ENCODE results near the gene KRTAP10-9.

- TF ChIP-seq GATA2 (IDR thresholded peaks at IDR 0.05; ENCODE audit: low read depth, low read length) (no peak), GATA3 (IDR thresholded peaks at IDR 0.05; ENCODE audit: low read depth, low read length) (no peak)
Observed at GRCh38 chr21:44602463-44602850, 24.4 kb upstream of the KRTAP10-9 start.

Measured in SH-SY5Y (cell line).